NB4 (cell line): Measurements from ENCODE around the gene CNPY3.

Source experiments
- CTCF ChIP-seq: IDR thresholded peaks from one replicate; pipeline ENCODE4 v1.5.1; 2012; ENCODE audit warnings: low read depth, low read length
- MAX ChIP-seq: IDR thresholded peaks from 2 replicates; pipeline ENCODE4 v1.6.1; 2011; ENCODE audit warnings: low read depth, low read length
- POLR2A ChIP-seq: IDR thresholded peaks from 2 replicates; pipeline ENCODE4 v1.6.1; 2011; ENCODE audit warnings: mild to moderate bottlenecking; ENCODE audit not compliant: insufficient read length; ENCODE audit errors: extremely low read depth

- TF ChIP-seq CTCF (no peak), POLR2A (no peak), MAX (no peak)
Observed at GRCh38 chr6:42970871-42971612, 41.8 kb downstream of the CNPY3 start.
